Activated CD4-positive, alpha-beta T cell treated with anti-CD3 and anti-CD28 coated beads, Interleukin-2, amount 50 U/mL, for 4 hours (primary cell): ENCODE data around the gene MED27.

Source experiments
- DNase-seq, 2 experiments: peaks; one replicate each; pipeline ENCODE4 v3.0.0-alpha.2; 2020

MED27 gene

DNA sequence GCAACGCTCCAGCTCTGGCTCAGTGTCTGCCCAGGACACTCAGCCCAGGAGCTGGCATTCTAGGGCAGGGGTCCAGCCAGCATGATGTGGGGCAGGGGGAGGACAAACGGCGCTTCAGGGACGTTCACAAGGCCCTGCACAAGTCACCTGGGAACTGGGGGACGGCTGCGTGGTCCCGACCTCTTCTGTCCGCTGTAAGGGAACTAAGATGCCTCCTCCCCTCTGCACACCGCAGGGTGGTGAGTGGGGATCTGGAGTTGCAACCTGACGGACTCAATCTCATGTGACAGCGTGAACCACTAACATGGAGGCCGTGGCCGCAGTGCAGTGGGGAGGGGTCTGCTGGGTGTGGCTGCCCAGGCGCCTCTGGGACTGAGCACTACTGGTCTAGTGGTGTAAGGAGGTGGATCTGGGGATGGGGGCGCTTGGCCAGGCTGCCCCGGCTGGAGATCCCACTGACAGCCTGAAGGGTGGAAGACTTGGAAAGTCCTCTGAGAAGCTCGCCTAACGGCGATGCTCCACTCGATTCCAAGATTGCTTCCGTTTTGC, 251.8 kb downstream of the MED27 start:
- no peak for DNase-seq

DNA sequence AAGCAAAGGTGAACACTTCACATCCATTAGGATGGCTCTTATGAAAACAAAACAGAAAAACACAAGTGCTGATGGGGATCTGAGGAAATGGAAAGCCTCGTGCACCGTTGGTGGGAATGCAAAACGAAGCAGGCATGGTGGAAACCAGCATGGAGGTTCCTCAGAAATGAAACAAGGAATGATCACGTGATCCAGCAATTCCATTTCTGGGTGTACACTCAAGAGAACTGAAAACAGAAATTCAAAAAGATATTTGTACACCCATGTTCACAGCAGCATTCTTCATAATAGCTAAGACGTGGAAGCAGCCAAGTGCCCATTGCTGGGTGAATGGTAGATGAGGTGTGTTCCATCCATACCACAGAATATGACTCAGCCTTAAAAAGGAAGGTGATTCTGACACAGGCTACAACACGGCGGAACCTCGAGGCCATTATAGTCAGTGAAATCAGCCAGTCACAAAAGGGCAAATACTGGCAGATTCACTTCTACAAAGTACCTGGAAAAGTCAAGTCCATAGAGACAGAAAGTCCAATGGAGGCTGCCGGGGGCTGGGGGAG, 252.6 kb downstream of the MED27 start:
- no peak for DNase-seq

DNA sequence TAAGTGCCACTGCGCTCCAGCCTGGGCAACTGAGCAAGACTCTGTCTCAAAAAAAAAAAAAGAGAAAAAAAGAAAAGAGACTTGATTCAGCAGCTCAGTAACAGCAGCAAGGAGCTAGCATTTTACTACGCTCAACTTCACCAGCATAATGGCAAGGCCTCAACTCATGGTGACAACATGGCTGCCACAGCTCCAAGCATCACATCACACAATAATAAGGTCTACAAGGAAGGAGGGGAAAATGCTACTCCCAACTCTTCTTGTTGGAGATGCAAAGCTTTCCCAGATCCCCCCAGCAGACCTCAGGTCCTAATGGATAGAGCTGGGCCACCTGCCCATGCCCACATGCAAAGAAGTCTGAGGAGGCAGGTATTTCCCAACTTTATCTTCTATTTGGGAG, 253.6 kb downstream of the MED27 start:
- DNase-seq, result no peak

GRCh38 chr9:131824953-131825495, 254.6 kb downstream of the MED27 start:
- no peak for DNase-seq

DNA sequence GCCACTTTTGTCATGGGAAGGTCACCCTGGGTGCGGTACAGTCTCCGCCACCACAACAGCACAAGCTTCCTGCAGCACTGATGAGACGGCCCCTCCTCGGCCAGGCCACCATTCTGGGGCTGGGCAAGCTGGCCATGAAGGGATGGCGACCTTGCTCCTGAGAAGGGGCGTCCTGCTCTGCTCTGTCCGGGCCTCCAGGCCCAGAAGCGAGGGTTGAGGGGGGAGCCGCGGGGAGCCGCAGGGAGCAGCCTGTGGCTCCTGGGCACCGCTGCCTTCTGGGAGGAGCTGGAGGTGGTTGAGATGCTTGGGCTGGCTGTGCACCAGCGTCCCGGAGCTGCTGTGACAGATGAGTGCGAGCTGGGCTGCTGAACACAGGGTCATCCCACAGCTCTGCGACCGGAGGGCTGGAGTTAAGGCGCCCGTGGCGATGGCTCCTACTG, 255.5 kb downstream of the MED27 start:
- DNase-seq, result no peak

- no peak for DNase-seq
These were observed 255.9 kb downstream of the MED27 start for GRCh38 chr9:131823701-131824146.

DNA sequence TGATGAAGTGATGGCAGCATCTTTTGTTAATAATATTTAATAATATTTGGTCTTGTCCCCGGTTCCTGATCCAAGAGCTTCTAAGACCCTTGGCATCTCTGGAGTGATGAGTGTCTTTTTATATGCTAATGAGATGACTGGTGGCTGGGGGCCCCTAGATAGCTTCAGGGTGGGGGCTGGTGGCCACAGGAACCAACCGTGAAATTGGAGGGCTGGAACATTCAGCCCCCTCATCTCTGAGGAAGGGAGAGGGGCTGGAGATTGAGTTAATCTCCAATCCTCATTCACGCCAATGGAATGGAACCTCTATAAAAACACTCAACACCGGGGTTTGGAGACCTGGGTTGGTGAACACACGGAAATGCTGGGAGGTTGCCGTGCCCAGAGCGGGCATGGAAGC, 261.6 kb downstream of the MED27 start:
- no peak for DNase-seq

DNA sequence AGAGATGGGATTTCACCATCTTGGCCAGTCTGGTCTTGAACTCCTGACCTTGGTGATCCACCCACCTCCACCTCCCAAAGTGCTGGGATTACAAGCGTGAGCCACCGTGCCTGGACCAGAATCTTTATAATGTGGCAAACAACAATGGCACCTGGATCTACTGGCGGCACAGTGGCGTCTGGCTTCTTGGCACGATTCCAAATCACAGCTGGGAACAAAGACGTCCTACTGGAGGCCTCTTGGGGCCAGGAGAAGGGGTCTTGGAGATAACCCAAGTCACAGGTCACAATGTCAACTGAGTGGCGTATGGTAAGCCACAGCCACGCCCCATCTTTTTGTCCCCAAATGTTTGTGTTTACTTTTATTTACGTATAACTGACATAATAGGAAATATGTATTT, 262.0 kb downstream of the MED27 start:
- no peak for DNase-seq

DNA sequence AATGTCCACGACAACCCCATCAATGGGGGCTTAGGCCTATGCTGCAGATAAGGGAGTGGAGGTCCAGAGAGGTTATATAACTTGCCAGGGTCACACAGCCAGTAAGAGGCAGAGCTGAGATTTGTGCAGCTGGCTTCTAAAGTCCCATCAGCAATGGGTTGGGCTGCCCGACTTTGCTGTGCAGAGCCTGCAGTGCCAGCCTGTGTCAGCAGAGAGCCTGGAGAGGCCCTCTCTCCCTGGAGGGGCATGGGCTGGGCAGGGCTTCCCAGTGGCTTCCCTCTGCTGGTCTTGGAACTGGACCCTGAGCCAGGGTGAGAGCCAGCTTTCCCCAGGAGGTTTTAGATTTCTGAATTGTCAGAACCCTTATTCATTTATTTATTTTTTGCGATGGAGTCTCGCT, 262.6 kb downstream of the MED27 start:
- DNase-seq, result no peak

DNA sequence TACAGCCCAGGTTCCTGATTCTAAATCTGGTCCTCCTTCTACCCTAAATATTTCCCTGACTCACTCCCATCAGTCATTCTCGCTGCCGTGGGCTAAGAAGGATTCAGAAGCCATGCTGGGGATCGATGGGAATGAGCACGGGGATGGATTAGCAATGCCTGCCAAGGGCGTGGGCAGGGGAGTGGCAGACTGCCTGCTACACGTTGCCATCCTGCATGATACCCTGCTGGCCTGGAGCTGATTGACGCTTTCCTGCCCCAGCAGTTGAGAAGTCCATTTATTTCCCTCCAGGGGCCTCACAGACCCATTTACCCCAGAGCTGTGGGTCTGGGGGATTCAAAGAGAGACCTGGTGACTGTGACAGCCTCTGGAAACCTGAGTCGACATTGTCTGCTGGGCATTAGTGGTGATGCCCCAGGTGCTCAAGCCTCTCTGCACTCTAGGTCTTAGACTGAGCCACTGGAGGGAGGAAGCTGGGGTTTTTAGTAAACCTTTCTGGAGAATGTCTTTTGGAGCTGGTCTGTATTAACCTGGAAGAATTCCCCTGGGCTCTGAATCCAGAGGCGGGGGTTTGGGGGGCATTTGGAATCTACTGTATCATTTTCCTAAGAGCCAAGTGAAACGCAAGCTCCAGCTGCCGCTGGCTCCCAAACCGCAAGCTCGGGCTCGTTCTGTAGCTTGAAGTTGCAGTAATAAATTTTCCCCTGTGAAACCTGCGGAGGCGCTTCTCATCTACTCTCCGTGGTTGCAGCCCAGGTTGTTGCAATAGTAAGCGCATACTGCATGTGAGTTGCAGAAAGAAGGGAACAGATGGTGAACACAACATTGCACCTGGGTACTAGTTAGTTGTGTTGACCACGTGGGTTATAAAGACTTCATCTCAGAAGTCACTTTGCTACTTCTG, 263.4 kb downstream of the MED27 start:
- DNase-seq, result no peak

- no peak for DNase-seq
These were observed 265.0 kb downstream of the MED27 start for GRCh38 chr9:131814707-131815106.

DNA sequence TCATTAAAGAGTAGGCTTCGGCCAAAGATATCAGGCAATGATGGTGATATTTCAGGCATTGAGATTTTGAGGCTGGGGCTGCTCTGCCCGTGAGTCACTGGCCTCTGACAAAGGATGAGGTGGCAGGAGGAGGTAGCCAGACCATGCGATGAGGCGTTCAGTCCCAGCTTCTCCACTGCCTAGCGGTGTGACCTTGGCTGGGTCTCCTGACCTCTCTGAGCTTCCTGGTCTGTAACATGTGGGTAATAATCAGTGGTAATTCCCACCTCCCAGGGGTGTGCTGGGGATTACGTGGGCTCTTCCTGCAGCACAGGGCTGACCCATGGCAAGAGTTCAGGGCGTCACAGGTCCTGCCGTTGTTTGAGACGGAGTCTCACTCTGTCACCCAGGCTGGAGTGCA, 266.6 kb downstream of the MED27 start:
- no peak for DNase-seq

DNA sequence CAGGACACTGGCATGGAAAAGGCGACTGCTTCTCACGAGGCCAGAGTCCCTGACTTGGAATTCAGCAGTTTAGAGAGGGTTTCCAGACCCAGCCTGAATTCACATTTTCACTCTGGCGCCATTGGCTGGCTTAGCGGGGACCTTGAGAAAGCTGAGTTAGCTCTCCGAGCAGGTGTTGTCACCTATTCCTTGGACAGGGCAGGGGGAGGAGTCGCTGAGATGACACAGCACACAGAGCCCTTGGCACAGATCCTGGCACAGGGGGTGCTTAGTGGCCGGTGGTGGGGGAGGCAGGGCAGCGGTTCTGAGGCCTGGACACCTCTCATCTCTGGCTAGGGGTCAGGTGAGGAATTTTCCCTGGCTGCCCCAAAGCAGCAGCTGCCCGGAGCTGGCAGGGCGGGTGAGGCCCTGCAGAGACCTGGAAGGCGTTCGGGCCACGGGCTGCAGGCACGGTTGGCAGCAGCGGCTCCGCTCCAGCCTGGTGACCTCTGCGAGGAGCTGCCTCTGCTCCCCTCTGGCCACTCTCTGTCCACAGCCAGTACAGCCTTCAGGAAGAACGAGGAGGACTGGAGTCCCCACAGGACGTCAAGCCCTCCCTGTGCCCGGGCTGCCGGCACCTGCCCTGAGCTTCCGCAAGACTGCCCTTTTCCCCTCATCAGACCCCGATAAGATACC, 267.4 kb downstream of the MED27 start:
- DNase-seq, result no peak

DNA sequence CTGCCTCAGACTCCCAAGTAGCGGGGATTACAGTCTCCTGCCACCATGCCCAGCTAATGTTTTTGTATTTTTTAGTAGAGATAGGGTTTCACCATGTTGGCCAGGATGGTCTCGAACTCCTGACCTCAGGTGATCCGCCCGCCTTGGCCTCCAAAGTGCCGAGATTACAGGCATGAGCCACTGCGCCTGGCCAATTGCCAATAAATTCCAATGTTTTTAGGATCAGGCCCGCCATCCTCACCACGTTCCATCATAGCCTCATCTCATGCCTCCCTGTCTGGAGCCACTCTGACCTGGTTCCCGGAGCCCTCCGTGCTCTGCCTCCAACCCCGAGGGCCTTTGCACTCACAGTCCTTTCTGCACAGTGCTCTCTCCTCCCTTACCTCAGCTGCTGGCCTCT, 268.3 kb downstream of the MED27 start:
- DNase-seq, result no peak

- DNase-seq, result no peak
These were observed 269.1 kb downstream of the MED27 start for GRCh38 chr9:131810351-131811170.
